Chondrocyte (in vitro differentiated cells): ENCODE results near the gene DGKB. TPM values are rescaled to one million over a fixed set of nuclear protein-coding genes. Genes with fewer than 3 reads are reported as not detected.

Experiments used
- DNase-seq: peaks from one replicate; pipeline ENCODE4 v3.0.0; 2021; ENCODE audit warnings: mixed read lengths, low spot score
- H3K27ac Mint-ChIP-seq: one replicate; pipeline ENCODE4 v1.8.0; 2021; ENCODE audit warnings: mild to moderate bottlenecking, moderate library complexity, mixed read lengths; ENCODE audit not compliant: unreplicated experiment
- H3K27me3 Mint-ChIP-seq: 2 replicates; pipeline ENCODE4 v1.8.0; 2021; ENCODE audit warnings: low read depth, mixed read lengths
- H3K36me3 Mint-ChIP-seq: 2 replicates; pipeline ENCODE4 v1.8.0; 2021; ENCODE audit warnings: low read depth, mixed read lengths
- H3K4me1 Mint-ChIP-seq: 2 replicates; pipeline ENCODE4 v1.8.0; 2021; ENCODE audit warnings: low read depth, mild to moderate bottlenecking, mixed read lengths
- H3K4me3 Mint-ChIP-seq: one replicate; pipeline ENCODE4 v1.8.0; 2021; ENCODE audit warnings: mild to moderate bottlenecking, moderate library complexity, mixed read lengths; ENCODE audit not compliant: unreplicated experiment
- H3K9me3 Mint-ChIP-seq: 2 replicates; pipeline ENCODE4 v1.8.0; 2021; ENCODE audit warnings: low read depth, mixed read lengths
- CTCF ChIP-seq: fragments of 200-600 bp; sonication (generic); IDR thresholded peaks from 2 replicates; pipeline ENCODE4 v1.5.0; 2021; ENCODE audit warnings: antibody characterized with exemption, mild to moderate bottlenecking, moderate library complexity
- total RNA-seq: library from RNA; stranded (reverse); gene quantifications from 3 replicates; pipeline ENCODE4 v1.2.1, GENCODE V29; 2021

Gene DGKB
- total RNA-seq, 1 donor from 2014 or later, result 0.60 TPM

- H3K36me3 Mint-ChIP-seq, result no peaks in the 10 kb centered on the region
- H3K9me3 Mint-ChIP-seq, result peaks cover 4% of the 10 kb centered on the region
- H3K27ac Mint-ChIP-seq, result no peak overlapping the region
- no peak for TF ChIP-seq CTCF
- H3K27me3 Mint-ChIP-seq, result no peaks in the 10 kb centered on the region
- no peaks in the 10 kb centered on the region for H3K4me1 Mint-ChIP-seq
- no peak for DNase-seq
- no peak overlapping the region for H3K4me3 Mint-ChIP-seq
Measured at GRCh38 chr7:14871880-14872279, 30.7 kb downstream of the DGKB start.

DNA sequence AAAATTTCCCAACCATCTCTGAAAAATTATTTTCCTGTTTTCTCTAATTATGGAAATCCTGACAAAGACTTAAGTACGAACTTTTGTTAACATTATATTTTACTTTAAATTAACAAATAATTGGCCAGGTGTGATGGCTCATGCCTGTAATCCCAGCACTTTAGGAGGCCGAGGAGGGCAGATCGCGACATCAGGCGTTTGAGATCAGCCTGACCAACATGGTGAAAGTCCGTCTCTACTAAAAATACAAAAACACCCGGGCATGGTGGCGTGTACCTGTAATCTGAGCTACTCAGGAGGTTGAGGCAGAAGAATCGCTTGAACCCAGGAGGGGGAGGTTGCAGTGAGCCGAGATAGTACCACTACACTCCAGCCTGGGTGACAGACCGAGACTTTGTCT lies 32.2 kb downstream of the DGKB start:
- Mint-ChIP-seq H3K36me3 (no peaks in the 10 kb centered on the region), H3K4me1 (no peaks in the 10 kb centered on the region), H3K27me3 (no peaks in the 10 kb centered on the region), H3K27ac (no peak overlapping the region), H3K4me3 (no peak overlapping the region), H3K9me3 (peaks cover 14% of the 10 kb centered on the region)
- no peak for TF ChIP-seq CTCF
- no peak for DNase-seq

- H3K9me3 Mint-ChIP-seq, result peaks cover 15% of the 10 kb centered on the region
- no peak overlapping the region for H3K27ac Mint-ChIP-seq
- H3K4me1 Mint-ChIP-seq, result no peaks in the 10 kb centered on the region
- no peak overlapping the region for H3K4me3 Mint-ChIP-seq
- no peaks in the 10 kb centered on the region for H3K36me3 Mint-ChIP-seq
- no peak for DNase-seq
- no peaks in the 10 kb centered on the region for H3K27me3 Mint-ChIP-seq
- no peak for TF ChIP-seq CTCF
Measured at GRCh38 chr7:14868937-14869336, 33.6 kb downstream of the DGKB start.

DNA sequence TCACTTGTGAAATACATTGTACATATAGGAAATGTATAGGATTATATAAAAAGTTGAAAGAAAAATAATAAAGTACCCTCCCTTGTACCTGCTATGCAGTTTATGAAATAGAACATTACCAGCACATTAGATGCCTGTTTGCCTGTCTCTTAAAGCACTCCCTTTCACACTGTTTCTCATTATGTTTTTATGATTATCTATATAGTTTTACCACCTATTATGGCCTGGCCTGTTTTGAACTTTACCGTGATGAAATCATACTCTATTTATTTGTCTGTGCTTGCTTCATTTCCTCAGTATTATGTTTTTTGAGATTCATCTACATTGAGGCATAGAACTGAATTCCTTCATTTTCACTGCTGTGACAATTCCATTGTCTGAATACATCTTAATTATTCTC lies 41.1 kb downstream of the DGKB start:
- no peak for TF ChIP-seq CTCF
- H3K4me1 Mint-ChIP-seq, result no peaks in the 10 kb centered on the region

DNA sequence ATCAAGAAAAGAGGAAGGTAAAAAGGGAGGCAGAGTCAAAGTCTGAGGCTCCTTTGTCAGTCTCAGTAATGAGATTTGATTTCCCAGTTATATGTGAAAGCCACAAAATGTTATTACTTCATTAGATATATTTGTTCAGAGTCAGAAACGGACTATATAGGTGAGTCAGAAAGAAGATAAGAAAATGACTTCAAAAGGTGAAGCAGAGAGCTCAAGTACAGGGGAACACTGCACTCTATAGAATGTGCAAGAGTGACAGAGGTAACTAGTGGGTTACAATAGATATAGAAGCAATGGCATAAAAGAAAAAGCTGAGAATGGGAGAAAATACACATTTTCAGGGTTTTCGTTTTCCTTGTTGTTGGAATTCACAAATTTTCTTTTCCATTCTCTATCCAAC lies 43.3 kb downstream of the DGKB start:
- Mint-ChIP-seq H3K27me3 (no peaks in the 10 kb centered on the region), H3K9me3 (no peaks in the 10 kb centered on the region), H3K4me3 (no peak overlapping the region), H3K4me1 (no peaks in the 10 kb centered on the region), H3K27ac (no peak overlapping the region), H3K36me3 (no peaks in the 10 kb centered on the region)
- no peak for TF ChIP-seq CTCF
- no peak for DNase-seq

More for the DNA sequence above, 41.1 kb downstream of the DGKB start:
- no peaks in the 10 kb centered on the region for H3K27me3 Mint-ChIP-seq
- H3K9me3 Mint-ChIP-seq, result peaks cover 7% of the 10 kb centered on the region
- no peak overlapping the region for H3K27ac Mint-ChIP-seq
- H3K4me3 Mint-ChIP-seq, result no peak overlapping the region
- DNase-seq, result no peak
- no peaks in the 10 kb centered on the region for H3K36me3 Mint-ChIP-seq
